Activated naive CD4-positive, alpha-beta T cell treated with anti-CD3 and anti-CD28 coated beads, Interleukin-2, amount 10 ng/mL, durations not matched to agents 7 days and 5 days (primary cell): Measurements from ENCODE around the gene STYXL2.

ENCODE experiments used
- CTCF ChIA-PET: fragments of 350-600 bp; sonication (Branson Sonifier 250); formaldehyde crosslinking; loops from one replicate; lab custom pipeline; 2021; ENCODE audit warnings: antibody characterized with exemption; lab: Charles Lee
- DNase-seq: peaks from one replicate; pipeline ENCODE4 v3.0.0-alpha.2; 2020
- H3K27ac Mint-ChIP-seq: one replicate; pipeline ENCODE4 v1.8.0; 2021; ENCODE audit warnings: mild to moderate bottlenecking, moderate library complexity, mixed read lengths
- H3K27me3 Mint-ChIP-seq: one replicate; pipeline ENCODE4 v1.8.0; 2021; ENCODE audit warnings: mild to moderate bottlenecking, mixed read lengths
- H3K36me3 Mint-ChIP-seq: one replicate; pipeline ENCODE4 v1.8.0; 2021; ENCODE audit warnings: mixed read lengths
- H3K4me1 Mint-ChIP-seq: one replicate; pipeline ENCODE4 v1.8.0; 2021; ENCODE audit warnings: mixed read lengths
- H3K4me3 Mint-ChIP-seq: one replicate; pipeline ENCODE4 v1.8.0; 2021; ENCODE audit warnings: mild to moderate bottlenecking, moderate library complexity, mixed read lengths
- H3K9me3 Mint-ChIP-seq: one replicate; pipeline ENCODE4 v1.8.0; 2021; ENCODE audit warnings: mixed read lengths

Gene STYXL2

GRCh38 chr1:167093846-167094516 lies at the start of gene STYXL2:
Gene STYXL2, plus strand, starts transcription at chr1:167094075. Its CDS starts 775 bp downstream, at chr1:167094850.
- H3K36me3 Mint-ChIP-seq: peaks cover 2% of the 10 kb centered on the region
- CTCF ChIA-PET: interaction anchor here (0.8 to 1.8 kb wide), 2 partner anchors 27 to 126 kb away, joined by 3 to 5 read pairs; no protein-coding TSS in a partner anchor
- peaks cover 29% of the 10 kb centered on the region for H3K4me1 Mint-ChIP-seq
- peaks cover 3% of the 10 kb centered on the region for H3K27me3 Mint-ChIP-seq
- no peak within 1 kb of the TSS for H3K4me3 Mint-ChIP-seq
- no peak within 1 kb of the TSS for H3K27ac Mint-ChIP-seq
- H3K9me3 Mint-ChIP-seq: no peaks in the 10 kb centered on the region
- DNase-seq: no peak

GRCh38 chr1:167051907-167052306 lies 42.0 kb upstream of the STYXL2 start:
- H3K36me3 Mint-ChIP-seq: no peaks in the 10 kb centered on the region

GRCh38 chr1:167052389-167052788 lies 41.5 kb upstream of the STYXL2 start:
- DNase-seq: no peak
- H3K4me1 Mint-ChIP-seq: peaks cover 2% of the 10 kb centered on the region
- CTCF ChIA-PET: interaction anchor here (18.3 kb wide), 1 partner anchor 139 kb away, joined by 682 read pairs; no protein-coding TSS in a partner anchor
- H3K4me3 Mint-ChIP-seq: no peak overlapping the region
- no peaks in the 10 kb centered on the region for H3K36me3 Mint-ChIP-seq
- no peak overlapping the region for H3K27ac Mint-ChIP-seq
- no peaks in the 10 kb centered on the region for H3K9me3 Mint-ChIP-seq
- H3K27me3 Mint-ChIP-seq: peaks cover 6% of the 10 kb centered on the region

More at GRCh38 chr1:167051907-167052306, 42.0 kb upstream of the STYXL2 start:
- DNase-seq: no peak
- Mint-ChIP-seq H3K27me3 (peaks cover 9% of the 10 kb centered on the region), H3K9me3 (no peaks in the 10 kb centered on the region), H3K4me1 (peaks cover 2% of the 10 kb centered on the region), H3K27ac (no peak overlapping the region), H3K4me3 (no peak overlapping the region)
- CTCF ChIA-PET: interaction anchor here (1.0 to 18.3 kb wide), 3 partner anchors 9 to 139 kb away, joined by 3 to 682 read pairs (median 3); no protein-coding TSS in a partner anchor

- no peak overlapping the region for H3K27ac Mint-ChIP-seq
- no peak overlapping the region for H3K4me3 Mint-ChIP-seq
- CTCF ChIA-PET: interaction anchor here (0.7 to 18.3 kb wide), 2 partner anchors 55 to 141 kb away, joined by 4 to 682 read pairs; no protein-coding TSS in a partner anchor
- no peaks in the 10 kb centered on the region for H3K36me3 Mint-ChIP-seq
- H3K27me3 Mint-ChIP-seq: no peaks in the 10 kb centered on the region
- peaks cover 8% of the 10 kb centered on the region for H3K4me1 Mint-ChIP-seq
- DNase-seq: no peak
- H3K9me3 Mint-ChIP-seq: no peaks in the 10 kb centered on the region
These were observed 39.3 kb upstream of the STYXL2 start for GRCh38 chr1:167054531-167054930.

GRCh38 chr1:167054946-167055630 lies 38.8 kb upstream of the STYXL2 start:
- no peaks in the 10 kb centered on the region for H3K27me3 Mint-ChIP-seq
- no peak for DNase-seq
- CTCF ChIA-PET: interaction anchor here (0.7 to 18.3 kb wide), 3 partner anchors 55 to 170 kb away, joined by 3 to 682 read pairs (median 4); no protein-coding TSS in a partner anchor
- peaks cover 10% of the 10 kb centered on the region for H3K4me1 Mint-ChIP-seq
- no peaks in the 10 kb centered on the region for H3K36me3 Mint-ChIP-seq
- H3K4me3 Mint-ChIP-seq: no peak overlapping the region
- H3K27ac Mint-ChIP-seq: no peak overlapping the region
- no peaks in the 10 kb centered on the region for H3K9me3 Mint-ChIP-seq

GRCh38 chr1:167056529-167057231 lies 37.2 kb upstream of the STYXL2 start:
- no peak for DNase-seq
- CTCF ChIA-PET: interaction anchor here (0.7 to 18.3 kb wide), 18 partner anchors 13 to 539 kb away, joined by 3 to 682 read pairs (median 3); no protein-coding TSS in a partner anchor
- Mint-ChIP-seq H3K27ac (no peak overlapping the region), H3K4me3 (no peak overlapping the region), H3K36me3 (no peaks in the 10 kb centered on the region), H3K27me3 (no peaks in the 10 kb centered on the region), H3K4me1 (peaks cover 10% of the 10 kb centered on the region), H3K9me3 (no peaks in the 10 kb centered on the region)

GRCh38 chr1:167057241-167057688 lies 36.6 kb upstream of the STYXL2 start:
- H3K36me3 Mint-ChIP-seq: no peaks in the 10 kb centered on the region
- CTCF ChIA-PET: interaction anchor here (0.7 to 18.3 kb wide), 17 partner anchors 13 to 538 kb away, joined by 3 to 682 read pairs (median 3); partner anchors contain the start of gene CREG1
- H3K27me3 Mint-ChIP-seq: no peaks in the 10 kb centered on the region
- DNase-seq: peak; percentile 67
- no peak overlapping the region for H3K4me3 Mint-ChIP-seq
- H3K4me1 Mint-ChIP-seq: peaks cover 10% of the 10 kb centered on the region
- H3K9me3 Mint-ChIP-seq: no peaks in the 10 kb centered on the region
- no peak overlapping the region for H3K27ac Mint-ChIP-seq

GRCh38 chr1:167059045-167059808 lies 34.6 kb upstream of the STYXL2 start:
- peak; percentile 81 for DNase-seq
- Mint-ChIP-seq H3K27me3 (no peaks in the 10 kb centered on the region), H3K27ac (no peak overlapping the region), H3K4me3 (no peak overlapping the region), H3K36me3 (no peaks in the 10 kb centered on the region), H3K9me3 (no peaks in the 10 kb centered on the region), H3K4me1 (peaks cover 7% of the 10 kb centered on the region)
- CTCF ChIA-PET: interaction anchor here (0.7 to 18.3 kb wide), 53 partner anchors 9 to 1133 kb away, joined by 3 to 682 read pairs (median 5); partner anchors contain the start of genes POU2F1 and TADA1

GRCh38 chr1:167059809-167060107 lies 34.1 kb upstream of the STYXL2 start:
- no peak overlapping the region for H3K4me3 Mint-ChIP-seq
- H3K27ac Mint-ChIP-seq: no peak overlapping the region
- H3K4me1 Mint-ChIP-seq: peaks cover 7% of the 10 kb centered on the region
- no peaks in the 10 kb centered on the region for H3K9me3 Mint-ChIP-seq
- DNase-seq: no peak
- CTCF ChIA-PET: interaction anchor here (0.7 to 18.3 kb wide), 41 partner anchors 10 to 1134 kb away, joined by 3 to 682 read pairs (median 5); partner anchors contain the start of genes POU2F1 and TADA1
- no peaks in the 10 kb centered on the region for H3K36me3 Mint-ChIP-seq
- no peaks in the 10 kb centered on the region for H3K27me3 Mint-ChIP-seq

GRCh38 chr1:167060141-167061072 lies 33.5 kb upstream of the STYXL2 start:
- Mint-ChIP-seq H3K27ac (no peak overlapping the region), H3K27me3 (no peaks in the 10 kb centered on the region), H3K9me3 (no peaks in the 10 kb centered on the region), H3K36me3 (no peaks in the 10 kb centered on the region), H3K4me3 (no peak overlapping the region), H3K4me1 (peaks cover 7% of the 10 kb centered on the region)
- CTCF ChIA-PET: interaction anchor here (0.8 to 18.3 kb wide), 36 partner anchors 9 to 224 kb away, joined by 3 to 682 read pairs (median 5); partner anchors contain the start of genes POU2F1 and TADA1
- no peak for DNase-seq

- H3K4me3 Mint-ChIP-seq: no peak overlapping the region
- CTCF ChIA-PET: interaction anchor here (1.0 to 18.3 kb wide), 16 partner anchors 10 to 178 kb away, joined by 3 to 682 read pairs (median 3); no protein-coding TSS in a partner anchor
- H3K36me3 Mint-ChIP-seq: no peaks in the 10 kb centered on the region
- peaks cover 7% of the 10 kb centered on the region for H3K4me1 Mint-ChIP-seq
- no peak overlapping the region for H3K27ac Mint-ChIP-seq
- no peaks in the 10 kb centered on the region for H3K9me3 Mint-ChIP-seq
- H3K27me3 Mint-ChIP-seq: no peaks in the 10 kb centered on the region
- no peak for DNase-seq
These were observed 32.8 kb upstream of the STYXL2 start for GRCh38 chr1:167061073-167061464.

- Mint-ChIP-seq H3K27me3 (peaks cover 3% of the 10 kb centered on the region), H3K4me1 (peaks cover under 1% of the 10 kb centered on the region), H3K36me3 (no peaks in the 10 kb centered on the region), H3K4me3 (no peak overlapping the region), H3K9me3 (no peaks in the 10 kb centered on the region), H3K27ac (no peak overlapping the region)
- CTCF ChIA-PET: interaction anchor here (0.9 to 18.3 kb wide), 11 partner anchors 11 to 470 kb away, joined by 3 to 682 read pairs (median 5); partner anchors contain the start of gene POU2F1
- DNase-seq: no peak
These were observed 29.3 kb upstream of the STYXL2 start for GRCh38 chr1:167064621-167065020.
